HL-60/S4 (cell line): ENCODE data around the gene ABHD12.
"Not testable (repeated sequence)": the region's sequence is repeated elsewhere in the genome, so short reads cannot be mapped to it uniquely, and the experiment has no call there.

ENCODE experiments used
- in situ Hi-C: fragments of 300-500 bp; cut with MboI; formaldehyde crosslinking; loops from 2 replicates; pipeline ENCODE4 v1.14.3; 2022; ENCODE audit warnings: low sequenced_read_pairs

The ABHD12 gene

GRCh38 chr20:25269833-25270170, 120.8 kb downstream of the ABHD12 start:
- in situ Hi-C loops: no loop called here

DNA sequence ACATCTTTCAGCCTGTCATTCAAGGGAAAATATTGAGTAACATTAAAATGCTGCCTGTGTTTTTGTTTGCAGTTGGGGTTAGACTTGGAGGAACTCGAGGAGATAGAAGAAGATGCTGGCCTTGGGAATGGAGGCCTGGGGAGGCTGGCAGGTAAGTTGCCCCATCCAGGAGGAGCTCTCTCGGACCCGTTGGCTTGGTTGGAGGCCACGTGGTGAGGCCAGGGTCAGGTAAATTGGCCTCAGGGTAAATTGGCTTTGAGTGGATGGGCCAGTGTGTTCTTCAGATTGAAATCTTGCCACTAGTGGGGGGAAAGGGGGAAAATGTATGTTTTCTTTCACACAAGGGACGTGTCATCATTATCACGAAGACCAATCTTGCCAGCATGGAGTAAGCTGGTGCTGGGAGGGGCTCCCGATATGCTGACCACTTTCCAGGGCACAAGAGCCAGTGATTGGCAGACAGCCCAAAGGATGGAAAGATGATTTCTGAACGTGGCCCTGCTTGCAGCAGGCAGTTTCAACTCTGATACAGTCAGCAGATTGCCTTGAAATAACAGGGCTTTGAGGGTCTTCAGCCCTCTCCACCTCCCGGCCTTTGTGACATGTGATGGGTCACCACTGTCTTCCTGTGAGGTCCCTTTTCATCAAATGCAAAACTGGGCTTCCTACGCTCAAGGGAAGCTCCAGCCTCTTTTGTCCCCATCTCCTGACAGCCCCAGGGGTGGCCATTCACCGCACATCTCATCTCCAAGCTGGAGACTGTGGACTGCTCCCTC, 121.4 kb downstream of the ABHD12 start:
- in situ Hi-C loops: no loop called here

DNA sequence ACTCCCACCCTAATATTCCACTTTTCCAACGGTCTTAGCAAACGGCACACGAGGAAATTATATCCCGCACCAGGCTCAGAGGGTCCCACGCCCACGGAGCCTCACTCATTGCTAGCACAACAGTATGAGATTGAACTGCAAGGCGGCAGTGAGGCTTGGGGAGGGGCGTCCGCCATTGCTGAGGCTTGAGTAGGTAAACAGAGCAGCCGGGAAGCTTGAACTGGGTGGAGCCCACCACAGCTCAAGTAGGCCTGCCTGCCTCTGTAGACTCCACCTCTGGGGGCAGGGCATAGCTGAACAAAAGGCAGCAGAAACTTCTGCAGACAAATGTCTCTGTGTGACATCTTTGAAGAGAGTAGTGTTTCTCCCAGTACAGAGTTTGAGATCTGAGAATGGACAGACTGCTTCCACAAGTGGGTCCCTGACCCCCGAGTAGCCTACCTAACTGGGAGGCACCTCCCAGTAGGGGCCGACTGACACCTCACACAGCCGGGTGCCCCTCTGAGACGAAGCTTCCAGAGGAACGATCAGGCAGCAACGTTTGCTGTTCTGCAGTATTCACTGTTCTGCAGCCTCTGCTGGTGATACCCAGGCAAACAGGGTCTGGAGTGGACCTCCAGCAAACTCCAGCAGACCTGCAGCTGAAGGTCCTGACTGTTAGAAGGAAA, 129.7 kb downstream of the ABHD12 start:
- in situ Hi-C loops: not testable (repeated sequence)

- in situ Hi-C loops: no loop called here
Observed at GRCh38 chr20:25259788-25260254, 130.8 kb downstream of the ABHD12 start.

DNA sequence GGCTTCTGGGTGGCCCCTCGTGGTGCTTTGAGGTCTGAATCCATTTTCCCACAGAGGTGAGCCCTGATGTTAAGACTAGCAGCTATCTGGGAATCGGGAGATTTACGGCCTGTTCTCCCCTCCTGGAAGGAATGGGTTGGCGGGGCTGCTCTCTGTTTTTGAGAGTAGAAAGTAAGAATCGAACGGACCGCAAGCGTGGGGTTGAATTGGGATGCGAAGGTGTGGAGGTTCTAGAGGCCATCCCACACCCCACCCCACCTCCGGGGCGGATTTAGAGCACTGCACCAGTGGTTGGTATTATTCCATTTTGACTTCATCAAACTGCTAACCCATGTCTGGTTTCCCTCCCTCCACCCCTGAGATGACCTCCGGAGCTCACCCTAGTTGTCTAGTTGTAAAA, 131.3 kb downstream of the ABHD12 start:
- in situ Hi-C loops: no loop called here

GRCh38 chr20:25258828-25259227, 131.8 kb downstream of the ABHD12 start:
- in situ Hi-C loops: no loop called here

GRCh38 chr20:25258476-25258805, 132.2 kb downstream of the ABHD12 start:
- in situ Hi-C loops: no loop called here

DNA sequence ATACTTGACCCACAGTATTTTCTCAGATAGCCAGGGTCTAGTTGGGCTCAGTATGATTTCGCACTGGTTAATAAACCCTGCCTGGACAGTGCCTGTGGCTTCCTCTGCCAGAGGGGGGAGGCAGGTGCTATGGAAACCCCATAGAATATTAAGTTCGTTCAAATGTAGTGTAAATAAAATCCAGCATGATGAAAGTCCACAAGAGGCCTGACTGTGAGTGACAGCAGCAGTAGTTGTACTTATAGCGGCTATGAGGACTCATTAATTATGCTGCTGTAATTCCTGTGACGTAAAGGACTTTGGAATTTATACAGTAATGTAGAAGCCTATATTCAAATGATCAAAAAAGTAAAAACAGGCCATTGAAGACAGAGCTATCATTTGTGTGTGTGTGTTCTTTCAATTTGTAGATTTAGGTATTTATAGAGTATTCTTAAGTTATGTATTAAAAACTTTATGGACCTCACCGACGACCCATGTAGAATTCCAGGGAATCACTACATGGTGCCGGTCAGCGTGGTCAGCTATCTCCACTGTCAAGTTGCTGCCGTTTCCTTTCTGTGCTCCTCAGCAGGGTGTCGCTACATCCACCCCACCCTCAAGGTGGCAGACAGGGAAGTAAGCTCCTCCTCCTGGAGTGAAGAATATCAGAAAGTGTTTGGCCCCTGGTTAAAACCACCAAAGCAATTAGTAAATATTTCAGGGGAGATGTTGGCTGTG, 132.7 kb downstream of the ABHD12 start:
- in situ Hi-C loops: no loop called here

GRCh38 chr20:25257130-25257529, 133.5 kb downstream of the ABHD12 start:
- in situ Hi-C loops: no loop called here

DNA sequence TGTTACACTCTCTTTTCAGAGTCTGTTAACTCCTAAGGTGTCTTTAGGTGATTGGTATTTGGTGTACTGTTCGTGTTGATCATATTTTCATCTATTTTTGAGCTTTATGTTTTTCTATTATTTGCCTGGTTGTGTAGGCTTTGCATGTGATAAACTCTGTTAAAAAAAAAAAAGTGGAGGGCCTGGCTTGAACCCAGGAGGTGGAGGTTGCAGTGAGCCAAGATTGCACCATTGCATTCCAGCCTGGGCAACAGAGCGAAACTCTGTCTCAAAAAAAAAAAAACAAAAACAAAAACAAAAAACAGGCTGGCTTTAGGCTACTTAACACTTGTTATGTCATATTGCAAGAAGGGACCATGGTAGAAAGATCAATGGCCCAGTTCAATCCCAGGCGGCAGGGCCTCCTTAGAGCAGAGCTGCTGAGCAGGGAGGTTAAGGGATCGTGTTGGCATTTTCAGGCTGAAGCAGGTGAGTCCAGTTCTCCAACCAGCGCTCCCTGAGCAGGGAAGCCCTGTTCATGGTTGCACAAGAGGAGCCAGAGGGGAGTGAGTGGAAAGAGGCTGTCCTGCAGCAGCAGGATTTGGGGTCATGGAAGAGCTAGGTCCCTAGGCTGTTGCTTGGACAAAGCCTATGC, 134.3 kb downstream of the ABHD12 start:
- in situ Hi-C loops: no loop called here

DNA sequence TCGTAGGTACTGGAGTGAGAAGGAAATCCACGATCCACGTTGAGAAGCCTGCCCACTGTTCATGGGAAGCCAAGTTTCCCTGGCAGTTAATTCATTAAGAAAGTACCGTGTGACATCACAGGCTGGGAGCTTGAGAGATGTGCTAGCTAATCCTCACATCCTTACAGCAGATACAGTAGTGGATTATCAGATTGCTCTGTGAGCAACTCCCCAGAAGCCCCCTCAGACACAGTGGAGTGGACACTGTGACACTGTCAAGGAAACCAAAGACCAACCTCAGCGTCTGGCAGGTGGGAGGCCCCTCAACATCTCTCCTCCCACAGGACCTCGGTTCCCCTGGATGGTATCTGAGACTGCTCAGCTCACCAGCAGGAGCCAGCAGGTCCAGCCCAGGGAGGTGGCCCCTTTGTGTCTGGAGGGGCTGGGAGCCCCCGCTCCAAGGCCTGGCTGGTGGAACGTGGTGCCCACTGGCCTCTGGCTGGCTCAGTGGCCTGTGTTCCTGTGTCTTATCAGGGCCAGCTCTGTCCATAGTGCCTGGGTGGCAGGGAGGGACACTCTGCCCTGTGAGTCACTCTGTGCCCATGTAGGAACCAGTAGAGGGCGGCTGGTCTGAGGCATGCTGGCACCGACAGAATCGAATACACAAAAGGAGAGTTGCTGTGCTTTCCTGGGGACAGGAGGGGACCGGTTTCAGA, 135.5 kb downstream of the ABHD12 start:
- in situ Hi-C loops: no loop called here

GRCh38 chr20:25254571-25254970, 136.1 kb downstream of the ABHD12 start:
- in situ Hi-C loops: no loop called here

DNA sequence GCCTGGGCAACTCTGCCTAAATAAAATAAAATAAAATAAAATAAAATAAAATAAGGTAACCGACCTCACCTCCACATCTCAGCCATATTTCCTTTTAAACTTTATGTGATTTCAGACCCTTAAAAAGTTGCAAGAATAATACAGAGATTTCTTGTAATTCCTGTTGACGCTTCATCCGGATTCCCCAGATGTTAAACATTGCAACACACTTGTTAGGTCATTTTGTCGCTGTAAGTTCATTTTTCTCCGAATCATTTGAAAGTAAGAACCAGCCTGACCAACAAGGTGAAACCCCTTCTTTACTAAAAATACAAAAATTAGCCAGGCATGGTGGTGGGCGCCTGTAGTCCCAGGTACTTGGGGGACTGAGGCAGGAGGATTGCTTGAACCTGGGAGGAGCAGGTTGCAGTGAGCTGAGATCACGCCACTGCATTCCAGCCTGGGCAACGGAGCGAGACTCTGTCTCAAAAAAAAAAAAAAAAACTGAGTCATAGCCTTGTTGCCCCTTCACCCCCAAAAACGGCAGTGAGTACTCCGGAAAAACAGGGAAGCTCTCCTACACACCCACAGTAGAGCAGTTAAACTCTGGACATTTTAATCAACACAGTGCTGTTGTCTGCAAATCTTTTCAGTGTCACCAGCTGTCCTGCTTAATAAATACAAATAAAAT, 136.9 kb downstream of the ABHD12 start:
- in situ Hi-C loops: no loop called here

DNA sequence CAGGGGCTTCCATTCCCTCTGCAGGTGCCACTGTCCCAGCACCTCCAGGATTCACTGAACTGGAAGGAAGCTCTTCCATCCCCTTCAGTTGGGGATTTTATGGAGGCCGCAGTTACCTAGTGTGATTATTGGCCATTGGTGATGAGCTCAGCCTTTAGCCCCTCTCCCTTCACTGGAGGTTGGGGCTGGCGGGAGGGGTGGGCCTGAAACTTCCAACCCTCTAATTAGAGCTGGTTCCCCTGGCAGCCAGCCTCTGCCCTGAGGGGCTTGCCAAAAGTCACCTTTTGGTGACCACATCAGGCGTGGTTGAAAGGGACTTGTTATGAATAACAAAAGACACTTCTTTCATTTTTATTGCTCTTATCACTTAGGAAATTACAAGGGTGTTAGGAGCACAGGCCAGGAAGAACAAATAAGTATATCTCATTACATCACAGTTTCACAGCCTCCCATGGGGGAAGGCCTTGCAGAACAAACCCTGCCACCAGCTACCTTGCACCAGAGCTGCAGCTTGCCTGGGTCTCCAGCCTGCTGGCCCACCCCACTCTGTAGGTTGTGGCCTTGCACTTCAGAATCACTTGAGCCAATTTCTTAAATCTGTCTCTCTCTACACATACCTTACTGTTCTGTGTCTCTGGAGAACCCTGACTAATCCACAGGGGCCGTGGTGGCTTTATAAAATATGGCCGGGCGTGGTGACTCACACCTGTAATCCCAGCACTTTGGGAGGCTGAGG, 137.8 kb downstream of the ABHD12 start:
- in situ Hi-C loops: no loop called here

GRCh38 chr20:25252230-25252651, 138.4 kb downstream of the ABHD12 start:
- in situ Hi-C loops: no loop called here

- in situ Hi-C loops: no loop called here
Observed at GRCh38 chr20:25251558-25251957, 139.1 kb downstream of the ABHD12 start.

DNA sequence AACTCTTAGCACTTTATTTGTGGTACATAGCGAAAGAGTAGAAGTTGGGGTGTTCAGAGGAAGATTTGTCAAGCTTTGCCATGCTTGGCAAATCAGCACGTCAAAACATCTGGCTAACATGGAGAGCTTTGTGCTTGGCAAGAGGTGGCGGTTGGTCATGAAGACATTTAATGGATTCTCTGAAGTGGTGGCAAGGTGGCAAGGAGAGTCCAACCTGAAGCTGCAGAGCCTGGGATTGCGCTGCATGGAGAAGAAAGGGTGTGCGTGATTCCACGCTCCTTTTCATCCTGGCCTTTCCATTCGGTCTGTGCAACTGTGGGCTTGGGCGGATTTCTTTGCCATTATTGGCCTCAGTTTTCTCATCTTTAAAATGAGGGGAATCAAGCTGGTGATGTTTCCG, 139.6 kb downstream of the ABHD12 start:
- in situ Hi-C loops: no loop called here

- in situ Hi-C loops: no loop called here
Observed at GRCh38 chr20:25250508-25250907, 140.1 kb downstream of the ABHD12 start.
